ENCODE data around the gene SP5.

Gene SP5

DNA sequence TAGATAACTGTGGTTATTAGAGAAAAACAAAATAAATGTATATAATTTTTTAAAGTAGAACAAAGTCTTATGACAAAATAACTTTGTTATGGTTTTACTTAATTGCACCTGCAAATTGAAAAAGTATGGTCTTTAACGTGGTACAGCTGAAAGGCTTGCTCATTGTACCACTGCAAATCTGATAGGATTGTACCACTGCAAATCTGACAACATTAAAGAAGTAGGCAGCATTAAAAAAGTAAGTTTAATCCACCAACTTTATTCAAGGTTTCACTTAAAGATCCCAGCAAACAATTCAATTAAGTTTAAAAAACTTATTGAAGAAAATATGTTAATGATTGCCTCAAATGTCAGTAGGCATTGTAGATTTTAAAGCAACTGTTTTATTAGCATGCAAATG lies 4.7 kb downstream of the SP5 start:
- Histone ChIP-seq H3K4me2 (ENCODE audit: low read depth, low read length, poor library complexity, severe bottlenecking) (no peak overlapping the region), H4K20me1 (ENCODE audit: low read depth, low read length) (no peaks in the 10 kb centered on the region), H3K4me3 (ENCODE audit: insufficient read depth, low read length, poor library complexity, severe bottlenecking) (no peak overlapping the region), H3K9me2 (replicated peaks; ENCODE audit: insufficient read depth, low read length) (no peaks in the 10 kb centered on the region), H3K9ac (ENCODE audit: low read length) (no peak overlapping the region), H3F3A (ENCODE audit: insufficient read depth) (no peaks in the 10 kb centered on the region), H2AFZ (ENCODE audit: low read depth, low read length, severe bottlenecking) (no peak overlapping the region), H3K9me3 (ENCODE audit: insufficient read depth, low read length) (no peaks in the 10 kb centered on the region), H3K36me3 (ENCODE audit: low read length) (no peaks in the 10 kb centered on the region), H3K79me2 (ENCODE audit: insufficient read depth, low read length) (no peaks in the 10 kb centered on the region), H3K27ac (ENCODE audit: low read depth, low read length) (no peak overlapping the region), H3K27me3 (ENCODE audit: low read length) (no peaks in the 10 kb centered on the region)
- no peak for TF ChIP-seq EZH2phosphoT487 (conservative IDR thresholded peaks at IDR 0.05; ENCODE audit: low read length)
- no peak for TF ChIP-seq CTCF (IDR thresholded peaks at IDR 0.05; ENCODE audit: insufficient read depth, low read length, poor library complexity, severe bottlenecking)

- H3K4me2 ChIP-seq (ENCODE audit: low read depth, low read length, poor library complexity, severe bottlenecking) = no peak overlapping the region
- H3F3A ChIP-seq (ENCODE audit: insufficient read depth) = no peaks in the 10 kb centered on the region
- TF ChIP-seq CTCF (IDR thresholded peaks at IDR 0.05; ENCODE audit: insufficient read depth, low read length, poor library complexity, severe bottlenecking) = no peak
- no peak for TF ChIP-seq EZH2phosphoT487 (conservative IDR thresholded peaks at IDR 0.05; ENCODE audit: low read length)
- no peak overlapping the region for H3K27ac ChIP-seq (ENCODE audit: low read depth, low read length)
- no peaks in the 10 kb centered on the region for H3K9me2 ChIP-seq (replicated peaks; ENCODE audit: insufficient read depth, low read length)
- H3K36me3 ChIP-seq (ENCODE audit: low read length) = no peaks in the 10 kb centered on the region
- H4K20me1 ChIP-seq (ENCODE audit: low read depth, low read length) = no peaks in the 10 kb centered on the region
- no peaks in the 10 kb centered on the region for H3K27me3 ChIP-seq (ENCODE audit: low read length)
- H3K79me2 ChIP-seq (ENCODE audit: insufficient read depth, low read length) = no peaks in the 10 kb centered on the region
- no peak overlapping the region for H3K4me3 ChIP-seq (ENCODE audit: insufficient read depth, low read length, poor library complexity, severe bottlenecking)
- H3K9me3 ChIP-seq (ENCODE audit: insufficient read depth, low read length) = no peaks in the 10 kb centered on the region
- no peak overlapping the region for H3K9ac ChIP-seq (ENCODE audit: low read length)
- H2AFZ ChIP-seq (ENCODE audit: low read depth, low read length, severe bottlenecking) = no peak overlapping the region
Measured at GRCh38 chr2:170721678-170722077, 6.5 kb downstream of the SP5 start.

- Histone ChIP-seq H3K4me3 (ENCODE audit: insufficient read depth, low read length, poor library complexity, severe bottlenecking) (no peak overlapping the region), H4K20me1 (ENCODE audit: low read depth, low read length) (no peaks in the 10 kb centered on the region), H3K9me2 (replicated peaks; ENCODE audit: insufficient read depth, low read length) (no peaks in the 10 kb centered on the region), H3K27me3 (ENCODE audit: low read length) (no peaks in the 10 kb centered on the region), H3K36me3 (ENCODE audit: low read length) (no peaks in the 10 kb centered on the region), H3F3A (ENCODE audit: insufficient read depth) (no peaks in the 10 kb centered on the region), H3K9ac (ENCODE audit: low read length) (no peak overlapping the region), H3K27ac (ENCODE audit: low read depth, low read length) (no peak overlapping the region), H2AFZ (ENCODE audit: low read depth, low read length, severe bottlenecking) (no peak overlapping the region), H3K79me2 (ENCODE audit: insufficient read depth, low read length) (no peaks in the 10 kb centered on the region), H3K9me3 (ENCODE audit: insufficient read depth, low read length) (no peaks in the 10 kb centered on the region), H3K4me2 (ENCODE audit: low read depth, low read length, poor library complexity, severe bottlenecking) (no peak overlapping the region)
- TF ChIP-seq EZH2phosphoT487 (conservative IDR thresholded peaks at IDR 0.05; ENCODE audit: low read length) (no peak), CTCF (IDR thresholded peaks at IDR 0.05; ENCODE audit: insufficient read depth, low read length, poor library complexity, severe bottlenecking) (no peak)
Measured at GRCh38 chr2:170722301-170722700, 7.2 kb downstream of the SP5 start.

All from SU-DHL-6 (cell line).